Muscle of leg (tissue), 11 donors: ENCODE measurements around the gene LNX2. TPM values are rescaled to one million over a fixed set of nuclear protein-coding genes. Genes with fewer than 3 reads are reported as not detected.

Source experiments
- DNase-seq: peaks from one replicate; pipeline ENCODE4 v3.0.0; 2013
- H3K27ac ChIP-seq: one replicate; pipeline ENCODE4 v1.5.1; 2013; ENCODE audit warnings: mild to moderate bottlenecking, low read length, control low read depth
- H3K27me3 ChIP-seq: one replicate; pipeline ENCODE4 v1.6.1; 2013; ENCODE audit warnings: low read length; ENCODE audit not compliant: control insufficient read depth, insufficient read depth
- H3K36me3 ChIP-seq: one replicate; pipeline ENCODE4 v1.6.1; 2013; ENCODE audit warnings: low read length; ENCODE audit not compliant: control insufficient read depth, insufficient read depth
- H3K4me1 ChIP-seq: one replicate; pipeline ENCODE4 v1.6.1; 2013; ENCODE audit warnings: low read length; ENCODE audit not compliant: control insufficient read depth, insufficient read depth
- H3K4me3 ChIP-seq: one replicate; pipeline ENCODE4 v1.5.1; 2013; ENCODE audit warnings: low read length, control low read depth
- H3K9me3 ChIP-seq: replicated peaks from 2 replicates; pipeline ENCODE4 v1.6.1; 2013; ENCODE audit warnings: low read depth, low read length; ENCODE audit not compliant: control insufficient read depth
- WGBS: methylation state at CpG from one replicate; pipeline ENCODE4 v1.1.5; 2013; ENCODE audit warnings: missing lambda C conversion rate; ENCODE audit not compliant: insufficient coverage; 5-methylcytosine and 5-hydroxymethylcytosine counted together
- polyA plus RNA-seq, 8 donors: library from polyadenylated mRNA; unstranded; fragments of 120-200 nt; gene quantifications; one replicate each; pipeline versions ENCODE4 v1.2.1 to v1.2.3, GENCODE V29; 2013; ENCODE audit warnings: inconsistent platforms in 1 of 8, low replicate concordance in 1 of 8; ENCODE audit not compliant: insufficient read length in 8 of 8, insufficient read depth in 1 of 8
- total RNA-seq: library from RNA; stranded (reverse); fragments of 120-200 nt; gene quantifications from one replicate; pipeline ENCODE4 v1.2.4, GENCODE V29; 2013

The LNX2 gene
- total and polyA plus RNA-seq, 9 donors, result 3.9 to 7.1 (median 5.2) TPM

DNA sequence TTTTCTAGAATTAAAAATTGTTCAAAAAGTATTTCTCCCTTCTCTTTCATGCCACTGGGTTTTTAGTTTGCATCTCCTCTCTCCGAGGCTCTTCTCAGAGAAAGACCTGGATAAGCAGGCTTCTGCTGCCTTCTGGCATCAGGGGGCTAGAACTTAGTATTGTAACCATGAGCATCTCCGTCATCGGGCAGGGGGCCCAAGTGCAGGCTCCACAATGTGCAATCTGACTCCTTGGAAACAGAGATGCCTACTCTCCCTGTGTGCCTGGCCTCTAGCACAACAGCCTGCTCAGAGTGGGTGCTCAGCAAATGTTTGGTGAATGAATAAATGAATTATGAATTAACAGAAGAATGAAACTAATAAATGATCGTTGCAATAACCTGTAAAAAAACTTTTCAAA is 124.3 kb downstream of the LNX2 start:
- WGBS, result 59% methylated on average over 3 of the region's 4 CpGs
- peaks cover 15% of the 10 kb centered on the region for H3K4me1 ChIP-seq
- H3K27ac ChIP-seq, result no peak overlapping the region
- no peak overlapping the region for H3K4me3 ChIP-seq
- DNase-seq, result no peak
- H3K36me3 ChIP-seq, result no peaks in the 10 kb centered on the region
- H3K27me3 ChIP-seq, result no peaks in the 10 kb centered on the region
- no peaks in the 10 kb centered on the region for H3K9me3 ChIP-seq

Other genes with a start within 250 kb of the LNX2 start
- 131 TPM for gene GTF3A, start 195.9 kb downstream of the LNX2 start, total RNA-seq
- 100 to 1,000 TPM; 139 to 161 (median 147) TPM for gene GTF3A, start 195.9 kb downstream of the LNX2 start, polyA plus RNA-seq
- 59.4 TPM for gene MTIF3, start 170.0 kb downstream of the LNX2 start, total RNA-seq
- gene MTIF3, start 170.0 kb downstream of the LNX2 start, polyA plus RNA-seq, result 10 to 100 TPM; 50.2 to 62.0 (median 53.1) TPM
- gene POLR1D, start 1.4 kb upstream of the LNX2 start, total RNA-seq, result 98.0 TPM
- 100 to 1,000 TPM; 103 to 146 (median 111) TPM for gene POLR1D, start 1.4 kb upstream of the LNX2 start, polyA plus RNA-seq
- not detected for gene GSX1, start 172.0 kb upstream of the LNX2 start, total RNA-seq
- not detected for gene GSX1, start 172.0 kb upstream of the LNX2 start, polyA plus RNA-seq